ENCODE data around the gene ARID1B. TPM values are rescaled to one million over a fixed set of nuclear protein-coding genes. Genes with fewer than 3 reads are reported as not detected.

ARID1B gene
- total RNA-seq, 2 donors from 2014 or later, result 65.1 to 99.4 TPM

DNA sequence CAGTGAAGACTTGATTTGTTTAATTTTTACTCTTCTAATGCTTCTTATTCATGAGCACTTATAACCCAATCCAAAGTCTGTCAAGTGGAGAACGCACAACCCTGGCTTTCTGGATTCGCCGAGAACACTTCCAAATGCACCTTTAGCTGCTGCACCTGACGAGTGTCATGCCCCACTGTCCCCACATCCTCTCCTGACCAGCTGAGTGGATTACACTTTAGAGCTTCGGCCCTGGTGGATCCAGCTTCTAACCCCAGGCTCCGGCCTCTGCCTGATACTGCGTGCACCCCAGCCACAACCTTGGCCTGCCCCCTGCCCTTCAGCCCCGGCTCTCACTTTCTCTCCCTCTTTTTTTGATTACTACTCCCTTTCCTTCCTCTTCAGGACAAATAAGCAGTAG is 287.3 kb downstream of the ARID1B start:
- WGBS, result 95% methylated on average over 8 of the region's 8 CpGs
- no peak overlapping the region for H3K27ac ChIP-seq
- TF ChIP-seq, protein P1, sequence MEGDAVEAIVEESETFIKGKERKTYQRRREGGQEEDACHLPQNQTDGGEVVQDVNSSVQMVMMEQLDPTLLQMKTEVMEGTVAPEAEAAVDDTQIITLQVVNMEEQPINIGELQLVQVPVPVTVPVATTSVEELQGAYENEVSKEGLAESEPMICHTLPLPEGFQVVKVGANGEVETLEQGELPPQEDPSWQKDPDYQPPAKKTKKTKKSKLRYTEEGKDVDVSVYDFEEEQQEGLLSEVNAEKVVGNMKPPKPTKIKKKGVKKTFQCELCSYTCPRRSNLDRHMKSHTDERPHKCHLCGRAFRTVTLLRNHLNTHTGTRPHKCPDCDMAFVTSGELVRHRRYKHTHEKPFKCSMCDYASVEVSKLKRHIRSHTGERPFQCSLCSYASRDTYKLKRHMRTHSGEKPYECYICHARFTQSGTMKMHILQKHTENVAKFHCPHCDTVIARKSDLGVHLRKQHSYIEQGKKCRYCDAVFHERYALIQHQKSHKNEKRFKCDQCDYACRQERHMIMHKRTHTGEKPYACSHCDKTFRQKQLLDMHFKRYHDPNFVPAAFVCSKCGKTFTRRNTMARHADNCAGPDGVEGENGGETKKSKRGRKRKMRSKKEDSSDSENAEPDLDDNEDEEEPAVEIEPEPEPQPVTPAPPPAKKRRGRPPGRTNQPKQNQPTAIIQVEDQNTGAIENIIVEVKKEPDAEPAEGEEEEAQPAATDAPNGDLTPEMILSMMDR (IDR thresholded peaks at IDR 0.05), result no peak
- TF ChIP-seq POLR2AphosphoS5 (IDR thresholded peaks at IDR 0.05), result no peak
- TF ChIP-seq POLR2A (IDR thresholded peaks at IDR 0.05), result no peak
- H3K36me3 ChIP-seq, result no peaks in the 10 kb centered on the region
- H3K4me1 ChIP-seq (replicated peaks), result peaks cover 3% of the 10 kb centered on the region
- H3K4me3 ChIP-seq, result no peak overlapping the region
- DNase-seq (ENCODE audit: low spot score), result no peak
- intact Hi-C loops (cut with DNase I), result no loop called here
- no peaks in the 10 kb centered on the region for H3K27me3 ChIP-seq (replicated peaks; ENCODE audit: insufficient read depth)
- H3K9me3 ChIP-seq, result no peaks in the 10 kb centered on the region

DNA sequence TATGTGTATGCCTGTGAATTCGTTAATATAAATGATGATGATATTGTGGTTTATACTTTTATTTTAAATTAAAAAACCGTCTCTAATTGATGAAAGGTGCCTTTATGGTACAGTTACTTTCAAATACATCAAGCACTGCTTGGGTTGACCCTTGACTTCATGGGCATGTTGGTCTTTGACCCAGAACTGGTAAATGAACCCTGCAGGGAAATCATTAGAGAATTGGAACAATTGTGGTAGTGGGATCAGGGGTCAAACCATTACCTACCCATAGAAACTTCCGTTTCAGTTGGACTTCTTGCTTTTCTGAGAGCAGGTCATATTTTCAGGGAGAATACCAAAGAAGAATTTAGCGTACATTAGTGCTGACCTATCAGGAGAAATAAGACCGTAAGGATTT is 288.2 kb downstream of the ARID1B start:
- no peak for DNase-seq (ENCODE audit: low spot score)
- Histone ChIP-seq H3K36me3 (no peaks in the 10 kb centered on the region), H3K4me1 (replicated peaks) (peaks cover 3% of the 10 kb centered on the region), H3K4me3 (no peak overlapping the region), H3K27me3 (replicated peaks; ENCODE audit: insufficient read depth) (no peaks in the 10 kb centered on the region), H3K27ac (no peak overlapping the region), H3K9me3 (no peaks in the 10 kb centered on the region)
- intact Hi-C loops (cut with DNase I), result no loop called here
- 96% methylated on average over 5 of the region's 5 CpGs for WGBS
- TF ChIP-seq POLR2A (IDR thresholded peaks at IDR 0.05) (no peak), POLR2AphosphoS5 (IDR thresholded peaks at IDR 0.05) (no peak)
- TF ChIP-seq, protein P1 (IDR thresholded peaks at IDR 0.05), result no peak

- peaks cover 3% of the 10 kb centered on the region for H3K4me1 ChIP-seq (replicated peaks)
- 74% methylated on average over 6 of the region's 6 CpGs for WGBS
- intact Hi-C loops (cut with DNase I), result no loop called here
- TF ChIP-seq, protein P1 (IDR thresholded peaks at IDR 0.05), result no peak
- no peak for TF ChIP-seq POLR2AphosphoS5 (IDR thresholded peaks at IDR 0.05)
- no peak for TF ChIP-seq POLR2A (IDR thresholded peaks at IDR 0.05)
- no peaks in the 10 kb centered on the region for H3K27me3 ChIP-seq (replicated peaks; ENCODE audit: insufficient read depth)
- no peak overlapping the region for H3K27ac ChIP-seq
- H3K9me3 ChIP-seq, result no peaks in the 10 kb centered on the region
- no peaks in the 10 kb centered on the region for H3K36me3 ChIP-seq
- no peak overlapping the region for H3K4me3 ChIP-seq
- DNase-seq (ENCODE audit: low spot score), result no peak
These were observed 289.8 kb downstream of the ARID1B start for GRCh38 chr6:157066781-157067491.

- intact Hi-C loops (cut with DNase I), result no loop called here
These were observed 290.3 kb downstream of the ARID1B start for GRCh38 chr6:157067507-157067906.

More at GRCh38 chr6:157067507-157067906, 290.3 kb downstream of the ARID1B start:
- no peak overlapping the region for H3K27ac ChIP-seq
- H3K4me3 ChIP-seq, result no peak overlapping the region
- DNase-seq (ENCODE audit: low spot score), result no peak
- 93% methylated on average over 8 of the region's 8 CpGs for WGBS
- no peaks in the 10 kb centered on the region for H3K27me3 ChIP-seq (replicated peaks; ENCODE audit: insufficient read depth)
- H3K36me3 ChIP-seq, result no peaks in the 10 kb centered on the region
- H3K4me1 ChIP-seq (replicated peaks), result peaks cover 3% of the 10 kb centered on the region
- TF ChIP-seq POLR2A (IDR thresholded peaks at IDR 0.05), result no peak
- TF ChIP-seq, protein P1 (IDR thresholded peaks at IDR 0.05), result no peak
- TF ChIP-seq POLR2AphosphoS5 (IDR thresholded peaks at IDR 0.05), result no peak
- H3K9me3 ChIP-seq, result no peaks in the 10 kb centered on the region

All from prostate gland (tissue), 2 donors.